Fibroblast of the aortic adventitia (primary cell): ENCODE measurements around the gene SUSD1. TPM values are rescaled to one million over a fixed set of nuclear protein-coding genes. Genes with fewer than 3 reads are reported as not detected.

Experiments
- DNase-seq: peaks from one replicate; pipeline ENCODE4 v3.0.0-alpha.2; 2010; ENCODE audit warnings: low read depth
- H3K4me3 ChIP-seq: 2 replicates; pipeline ENCODE4 v1.5.1; 2011; ENCODE audit warnings: low read depth, mild to moderate bottlenecking, control low read depth, low read length, moderate library complexity
- CTCF ChIP-seq: IDR thresholded peaks from 2 replicates; pipeline ENCODE4 v1.5.1; 2011; ENCODE audit warnings: mild to moderate bottlenecking, low read length, control low read depth, inconsistent platforms; ENCODE audit not compliant: insufficient read depth
- total RNA-seq: library from RNA; depleted of rRNA; stranded (reverse); fragments of >200 nt; gene quantifications from 2 replicates; pipeline ENCODE4 v1.2.3, GENCODE V29; 2012; ENCODE audit warnings: low replicate concordance

The SUSD1 gene
- total RNA-seq, 1 donor: 16.4 TPM

GRCh38 chr9:112115970-112116753, 58.9 kb downstream of the SUSD1 start:
- H3K4me3 ChIP-seq: no peak overlapping the region
- no peak for TF ChIP-seq CTCF
- DNase-seq: no peak

GRCh38 chr9:112115109-112115508, 60.0 kb downstream of the SUSD1 start:
- no peak for TF ChIP-seq CTCF
- no peak overlapping the region for H3K4me3 ChIP-seq
- DNase-seq: no peak

GRCh38 chr9:112112941-112113681, 62.0 kb downstream of the SUSD1 start:
- no peak for DNase-seq
- H3K4me3 ChIP-seq: no peak overlapping the region
- peak; percentile 29 for TF ChIP-seq CTCF

- TF ChIP-seq CTCF: no peak
- no peak overlapping the region for H3K4me3 ChIP-seq
- DNase-seq: peak; percentile 69
Observed at GRCh38 chr9:112112519-112112918, 62.6 kb downstream of the SUSD1 start.

GRCh38 chr9:112111461-112111860, 63.6 kb downstream of the SUSD1 start:
- no peak for TF ChIP-seq CTCF
- DNase-seq: no peak
- H3K4me3 ChIP-seq: no peak overlapping the region

- no peak for DNase-seq
- H3K4me3 ChIP-seq: no peak overlapping the region
Observed at GRCh38 chr9:112110777-112111113, 64.4 kb downstream of the SUSD1 start.

More at GRCh38 chr9:112110777-112111113, 64.4 kb downstream of the SUSD1 start:
- TF ChIP-seq CTCF: no peak
